ENCODE data around the gene ARRDC4.

ARRDC4 gene

GRCh38 chr15:97960364-97961066 lies at the start of gene ARRDC4:
TSS of gene ARRDC4 (plus strand) at chr15:97960703. CDS start at chr15:97960862, 159 bp downstream.
- DNase-seq: peak; percentile 96

- DNase-seq: no peak
These were observed 45.8 kb upstream of the ARRDC4 start for GRCh38 chr15:97914711-97915110.

- no peak for DNase-seq
These were observed 45.2 kb upstream of the ARRDC4 start for GRCh38 chr15:97915261-97915660.

- DNase-seq: no peak
These were observed 39.1 kb upstream of the ARRDC4 start for GRCh38 chr15:97921296-97921865.

GRCh38 chr15:97929456-97930229 lies 30.9 kb upstream of the ARRDC4 start:
- DNase-seq: no peak

- DNase-seq: no peak
These were observed 30.3 kb upstream of the ARRDC4 start for GRCh38 chr15:97930230-97930629.

- no peak for DNase-seq
These were observed 29.2 kb upstream of the ARRDC4 start for GRCh38 chr15:97931314-97931713.

- no peak for DNase-seq
These were observed 26.9 kb upstream of the ARRDC4 start for GRCh38 chr15:97933589-97933988.

GRCh38 chr15:97940993-97941392 lies 19.5 kb upstream of the ARRDC4 start:
- DNase-seq: no peak

- DNase-seq: no peak
These were observed 18.9 kb upstream of the ARRDC4 start for GRCh38 chr15:97941572-97941971.

- no peak for DNase-seq
These were observed 15.8 kb upstream of the ARRDC4 start for GRCh38 chr15:97944724-97945123.

GRCh38 chr15:97947465-97948260 lies 12.8 kb upstream of the ARRDC4 start:
- no peak for DNase-seq

- DNase-seq: no peak
These were observed 7.2 kb upstream of the ARRDC4 start for GRCh38 chr15:97953254-97953653.

- no peak for DNase-seq
These were observed 6.8 kb upstream of the ARRDC4 start for GRCh38 chr15:97953748-97954147.

- DNase-seq: no peak
These were observed 5.5 kb upstream of the ARRDC4 start for GRCh38 chr15:97955035-97955434.

GRCh38 chr15:97955529-97955928 lies 5.0 kb upstream of the ARRDC4 start:
- DNase-seq: no peak

GRCh38 chr15:97959724-97960363 lies 659 bp upstream of the ARRDC4 start:
- DNase-seq: no peak

GRCh38 chr15:97961067-97961954 lies 808 bp downstream of the ARRDC4 start:
- DNase-seq: no peak

- DNase-seq: no peak
These were observed 1.8 kb downstream of the ARRDC4 start for GRCh38 chr15:97962263-97962662.

GRCh38 chr15:97963779-97964178 lies 3.3 kb downstream of the ARRDC4 start:
- no peak for DNase-seq

- no peak for DNase-seq
These were observed 5.7 kb downstream of the ARRDC4 start for GRCh38 chr15:97966246-97966645.
